HepG2 (cell line): Measurements from ENCODE around the gene VEPH1. TPM values are rescaled to one million over a fixed set of nuclear protein-coding genes. Genes with fewer than 3 reads are reported as not detected.

Experiments
- ATAC-seq: fragments of 200-7000 bp; cut with Tn5 transposase; 3 replicates; pipeline ENCODE4 v1.9.1; 2020; ENCODE audit warnings: mild to moderate bottlenecking, moderate library complexity
- BruUV-seq: library from RNA; stranded (reverse); fragments of 400-500 nt; replicated peaks from 2 replicates; lab custom pipeline; 2021; lab: Mats Ljungman, UMichigan
- CTCF ChIA-PET: fragments of 300-600 bp; formaldehyde crosslinking; extraction: SDS; loops from one replicate; lab custom pipeline; 2021; ENCODE audit warnings: low total read pairs, inconsistent platforms, low intra/inter-chr PET ratio; lab: Yijun Ruan, JAX
- POLR2A ChIA-PET: fragments of 350-600 bp; sonication (Branson Sonifier 250); formaldehyde crosslinking; loops from one replicate; lab custom pipeline; 2020; ENCODE audit warnings: antibody characterized with exemption, inconsistent platforms; lab: Yijun Ruan, JAX
- DNase-seq: peaks from one replicate; pipeline ENCODE4 v3.0.0-alpha.2; 2015; ENCODE audit warnings: low spot score
- FAIRE-seq: peaks from 3 replicates; lab custom pipeline; 2011; peaks lifted over from hg19 to GRCh38; lab: Jason Lieb, UNC
- H2AFZ ChIP-seq: one replicate; pipeline ENCODE4 v1.6.1; 2011; ENCODE audit warnings: low read length, inconsistent platforms
- H3K27ac ChIP-seq: fragments of 300-600 bp; 3 replicates; pipeline ENCODE4 v1.8.0; 2011; ENCODE audit warnings: mixed run types, mild to moderate bottlenecking, mixed read lengths, low read length, inconsistent platforms; ENCODE audit not compliant: insufficient read depth; ENCODE audit errors: extremely low read length
- H3K27me3 ChIP-seq, 2 experiments: fragments of 200-600 bp in 1 of 2; 2 replicates in 1 of 2; 3 replicates in 1 of 2; pipeline versions ENCODE4 v1.6.0 to v1.8.0; 2011; ENCODE audit warnings: low read length in 2 of 2, mild to moderate bottlenecking in 2 of 2, moderate library complexity in 2 of 2, inconsistent platforms in 1 of 2; ENCODE audit not compliant: insufficient read depth in 2 of 2, control insufficient read depth in 1 of 2
- H3K36me3 ChIP-seq, 2 experiments: fragments of 200-600 bp in 1 of 2; replicated peaks in 1 of 2; 2 replicates in 1 of 2; 3 replicates in 1 of 2; pipeline versions ENCODE4 v1.5.1 to v1.8.0; 2011; ENCODE audit warnings: low read length in 2 of 2, inconsistent platforms in 1 of 2; ENCODE audit not compliant: insufficient read depth in 2 of 2, control insufficient read depth in 1 of 2
- H3K4me1 ChIP-seq: 2 replicates; pipeline ENCODE4 v1.5.1; 2012; ENCODE audit warnings: low read length, inconsistent platforms; ENCODE audit not compliant: insufficient read depth
- H3K4me2 ChIP-seq: 2 replicates; pipeline ENCODE4 v1.6.0; 2011; ENCODE audit warnings: low read depth, low read length, inconsistent platforms
- H3K4me3 ChIP-seq, 3 experiments: fragments of 200-600 bp in 1 of 3; sonication (generic), shearing (Covaris generic) in 1 of 3; replicated peaks in 1 of 3; 2 replicates each; pipeline ENCODE4 v1.5.1; 2011 to 2016; ENCODE audit warnings: low read length in 3 of 3, inconsistent platforms in 2 of 3, low read depth in 2 of 3, mild to moderate bottlenecking in 2 of 3, control low read depth in 1 of 3, mixed read lengths in 1 of 3; ENCODE audit not compliant: insufficient read depth in 1 of 3
- H3K79me2 ChIP-seq: one replicate; pipeline ENCODE4 v1.6.1; 2011; ENCODE audit warnings: low read length, inconsistent platforms; ENCODE audit not compliant: insufficient read depth
- H3K9ac ChIP-seq: 2 replicates; pipeline ENCODE4 v1.6.0; 2011; ENCODE audit warnings: mild to moderate bottlenecking, low read depth, low read length, inconsistent platforms; ENCODE audit not compliant: insufficient read depth
- H3K9me3 ChIP-seq: 2 replicates; pipeline ENCODE4 v1.5.1; 2012; ENCODE audit warnings: mild to moderate bottlenecking, low read length
- H4K20me1 ChIP-seq: 2 replicates; pipeline ENCODE4 v1.6.0; 2011; ENCODE audit warnings: inconsistent platforms, mild to moderate bottlenecking, low read length, moderate library complexity; ENCODE audit not compliant: insufficient read depth
- CHD2 ChIP-seq: IDR thresholded peaks from 2 replicates; pipeline ENCODE4 v1.6.1; 2011; ENCODE audit warnings: low read depth, low read length, improper control_type of control experiment
- DPF2 ChIP-seq: sonication (generic); formaldehyde crosslinking; IDR thresholded peaks from 2 replicates; pipeline ENCODE4 v1.4.0; 2020; ENCODE audit warnings: mild to moderate bottlenecking, low read depth, missing genetic modification reagents, borderline replicate concordance
- FLYWCH1 ChIP-seq: sonication (generic); formaldehyde crosslinking; IDR thresholded peaks from 2 replicates; pipeline ENCODE4 v1.8.1; 2023; ENCODE audit warnings: mild to moderate bottlenecking, missing genetic modification reagents
- FOXK2 ChIP-seq: fragments of 450-650 bp; IDR thresholded peaks from 2 replicates; pipeline ENCODE4 v1.6.1; 2016
- GABPA ChIP-seq, 2 experiments: IDR thresholded peaks; 2 replicates each; pipeline ENCODE4 v1.6.1; 2011 to 2016; ENCODE audit warnings: low read depth in 2 of 2, low read length in 1 of 2, missing biosample characterization in 1 of 2, missing genetic modification characterization in 1 of 2
- MAF1 ChIP-seq: sonication (generic); formaldehyde crosslinking; IDR thresholded peaks from 2 replicates; pipeline ENCODE4 v1.5.0; 2020; ENCODE audit warnings: missing genetic modification reagents, borderline replicate concordance
- NFKBIZ ChIP-seq: IDR thresholded peaks from 2 replicates; pipeline ENCODE4 v1.6.1; 2018; ENCODE audit warnings: missing genetic modification reagents, missing compliant biosample characterization
- PLRG1 ChIP-seq: fragments of 450-650 bp; conservative IDR thresholded peaks from 2 replicates; pipeline ENCODE4 v1.6.1; 2016
- RAD21 ChIP-seq: fragments of 450-650 bp; formaldehyde crosslinking; IDR thresholded peaks from 2 replicates; pipeline ENCODE4 v1.5.0; 2020; ENCODE audit warnings: mild to moderate bottlenecking
- RELA ChIP-seq: sonication (generic); formaldehyde crosslinking; IDR thresholded peaks from 2 replicates; pipeline ENCODE4 v1.4.0; 2020; ENCODE audit warnings: missing genetic modification reagents
- ZNF207 ChIP-seq: fragments of 450-650 bp; IDR thresholded peaks from 2 replicates; pipeline ENCODE4 v1.6.1; 2016; ENCODE audit warnings: antibody characterized with exemption, borderline replicate concordance
- ZNF343 ChIP-seq: sonication (generic); formaldehyde crosslinking; IDR thresholded peaks from 2 replicates; pipeline ENCODE4 v1.4.0; 2020; ENCODE audit warnings: mild to moderate bottlenecking, missing genetic modification reagents
- ZNF597 ChIP-seq: sonication (generic); formaldehyde crosslinking; IDR thresholded peaks from 2 replicates; pipeline ENCODE4 v1.5.0; 2020; ENCODE audit warnings: missing genetic modification reagents
- WGBS: methylation state at CpG from one replicate; pipeline ENCODE4 v1.1.6; 2017; ENCODE audit warnings: low lambda C conversion rate; 5-methylcytosine and 5-hydroxymethylcytosine counted together
- in situ Hi-C: cut with HindIII; loops from 2 replicates; pipeline ENCODE4 v1.10.0; 2017; ENCODE audit warnings: low pct_unique_long_range_greater_than_20kb; ENCODE audit not compliant: extremely low pct_ligation_motif_present
- intact Hi-C: fragments of 100-400 bp; cut with micrococcal nuclease; formaldehyde crosslinking; loops from one replicate; pipeline ENCODE4 v1.10.0; 2022; ENCODE audit not compliant: unreplicated experiment
- polyA plus RNA-seq, 8 experiments: library from polyadenylated mRNA; depleted of rRNA in 3 of 8; stranded (reverse) in 7 of 8; unstranded in 1 of 8; fragments of >200 nt; fragmentation: Illumina TruSeq in 4 of 8; extraction: Trizol in 4 of 8; gene quantifications; 2 replicates each; pipeline versions ENCODE4 v1.2.1 to v1.2.3, GENCODE V29; 2011 to 2016; ENCODE audit warnings: low read depth in 4 of 8, missing spikeins in 1 of 8, mixed read lengths in 1 of 8; ENCODE audit not compliant: insufficient read depth in 1 of 8
- total RNA-seq, 5 experiments: library from RNA; depleted of rRNA; stranded (reverse); fragments of >200 nt; fragmentation: Illumina TruSeq; extraction: Trizol; gene quantifications; 2 replicates each; pipeline ENCODE4 v1.2.3, GENCODE V29; 2016; ENCODE audit warnings: low read depth in 1 of 5
- TF ChIP-seq, protein P1 (sequence below): sonication (generic); formaldehyde crosslinking; IDR thresholded peaks from 2 replicates; pipeline ENCODE4 v1.5.1; 2020; ENCODE audit warnings: mild to moderate bottlenecking, missing genetic modification reagents
- TF ChIP-seq, protein P2 (sequence below): sonication (generic); formaldehyde crosslinking; IDR thresholded peaks from 2 replicates; pipeline ENCODE4 v1.8.0; 2022; ENCODE audit warnings: mild to moderate bottlenecking, missing genetic modification reagents, moderate library complexity
- TF ChIP-seq, protein P3 (sequence below): sonication (generic); formaldehyde crosslinking; IDR thresholded peaks from 2 replicates; pipeline ENCODE4 v1.9.0; 2021; ENCODE audit warnings: missing genetic modification reagents, borderline replicate concordance

The VEPH1 gene
- total and polyA plus RNA-seq, 2 of the 13 experiments (the other 11 are each of a cell fraction or from before 2014, with no cell fraction given): not detected

GRCh38 chr3:157294953-157295352 lies 208.3 kb downstream of the VEPH1 start (continued):
- TF ChIP-seq, protein P1, sequence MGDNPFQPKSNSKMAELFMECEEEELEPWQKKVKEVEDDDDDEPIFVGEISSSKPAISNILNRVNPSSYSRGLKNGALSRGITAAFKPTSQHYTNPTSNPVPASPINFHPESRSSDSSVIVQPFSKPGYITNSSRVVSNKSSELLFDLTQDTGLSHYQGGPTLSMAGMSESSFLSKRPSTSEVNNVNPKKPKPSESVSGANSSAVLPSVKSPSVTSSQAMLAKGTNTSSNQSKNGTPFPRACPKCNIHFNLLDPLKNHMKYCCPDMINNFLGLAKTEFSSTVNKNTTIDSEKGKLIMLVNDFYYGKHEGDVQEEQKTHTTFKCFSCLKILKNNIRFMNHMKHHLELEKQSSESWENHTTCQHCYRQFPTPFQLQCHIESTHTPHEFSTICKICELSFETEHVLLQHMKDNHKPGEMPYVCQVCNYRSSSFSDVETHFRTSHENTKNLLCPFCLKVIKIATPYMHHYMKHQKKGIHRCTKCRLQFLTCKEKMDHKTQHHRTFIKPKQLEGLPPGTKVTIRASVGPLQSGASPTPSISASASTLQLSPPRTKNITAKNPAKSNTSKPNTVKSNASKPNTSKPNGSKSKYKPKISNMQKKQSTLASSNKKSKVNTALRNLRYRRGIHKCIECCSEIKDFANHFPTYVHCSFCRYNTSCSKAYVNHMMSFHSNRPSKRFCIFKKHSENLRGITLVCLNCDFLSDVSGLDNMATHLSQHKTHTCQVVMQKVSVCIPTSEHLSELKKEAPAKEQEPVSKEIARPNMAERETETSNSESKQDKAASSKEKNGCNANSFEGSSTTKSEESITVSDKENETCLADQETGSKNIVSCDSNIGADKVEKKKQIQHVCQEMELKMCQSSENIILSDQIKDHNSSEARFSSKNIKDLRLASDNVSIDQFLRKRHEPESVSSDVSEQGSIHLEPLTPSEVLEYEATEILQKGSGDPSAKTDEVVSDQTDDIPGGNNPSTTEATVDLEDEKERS (CRISPR knock-in tag): no peak

DNA sequence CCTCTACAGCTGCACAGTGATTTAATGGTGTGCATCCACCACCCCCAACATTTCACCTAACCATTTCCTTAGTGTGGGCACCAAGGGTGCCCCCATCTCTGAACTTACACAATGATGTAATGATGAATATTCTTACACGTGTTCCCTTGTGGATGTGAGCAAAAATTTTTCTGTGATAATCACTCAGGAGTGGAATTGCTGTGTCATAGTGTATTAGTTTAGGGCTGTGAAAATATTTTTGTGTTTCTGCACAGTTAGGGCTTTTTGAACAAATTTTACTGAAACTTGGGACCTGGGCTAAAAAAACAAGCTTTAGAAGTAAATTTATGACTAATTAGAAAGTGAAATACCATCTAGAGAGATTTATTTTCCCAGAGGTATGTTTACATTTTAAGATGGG lies 208.7 kb downstream of the VEPH1 start:
- Histone ChIP-seq H4K20me1 (no peaks in the 10 kb centered on the region), H3K27ac (no peak overlapping the region), H3K36me3 (no peaks in the 10 kb centered on the region), H3K9me3 (no peaks in the 10 kb centered on the region), H3K27me3 (no peaks in the 10 kb centered on the region), H3K9ac (no peak overlapping the region), H3K4me2 (no peak overlapping the region), H2AFZ (no peak overlapping the region), H3K79me2 (no peaks in the 10 kb centered on the region), H3K4me3 (no peak overlapping the region), H3K4me1 (no peaks in the 10 kb centered on the region)
- WGBS: 0% methylated on average over 1 of the region's 1 CpG
- ChIA-PET CTCF (no interaction called here), POLR2A (no interaction called here)
- TF ChIP-seq MAF1 (CRISPR knock-in tag) (no peak), FLYWCH1 (no peak), NFKBIZ (CRISPR knock-in tag) (no peak), ZNF343 (CRISPR knock-in tag) (no peak), CHD2 (no peak), ZNF207 (no peak), FOXK2 (no peak), GABPA (IDR thresholded peaks at IDR 0.05; ENCODE audit: low read depth, low read length) (no peak), GABPA (CRISPR knock-in tag; IDR thresholded peaks at IDR 0.05; ENCODE audit: low read depth) (no peak), ZNF597 (CRISPR knock-in tag) (no peak), PLRG1 (no peak), DPF2 (CRISPR knock-in tag) (no peak), RELA (CRISPR knock-in tag) (no peak), RAD21 (CRISPR knock-in tag) (no peak)
- TF ChIP-seq, protein P2, sequence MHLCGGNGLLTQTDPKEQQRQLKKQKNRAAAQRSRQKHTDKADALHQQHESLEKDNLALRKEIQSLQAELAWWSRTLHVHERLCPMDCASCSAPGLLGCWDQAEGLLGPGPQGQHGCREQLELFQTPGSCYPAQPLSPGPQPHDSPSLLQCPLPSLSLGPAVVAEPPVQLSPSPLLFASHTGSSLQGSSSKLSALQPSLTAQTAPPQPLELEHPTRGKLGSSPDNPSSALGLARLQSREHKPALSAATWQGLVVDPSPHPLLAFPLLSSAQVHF (CRISPR knock-in tag): no peak
- TF ChIP-seq, protein P3, sequence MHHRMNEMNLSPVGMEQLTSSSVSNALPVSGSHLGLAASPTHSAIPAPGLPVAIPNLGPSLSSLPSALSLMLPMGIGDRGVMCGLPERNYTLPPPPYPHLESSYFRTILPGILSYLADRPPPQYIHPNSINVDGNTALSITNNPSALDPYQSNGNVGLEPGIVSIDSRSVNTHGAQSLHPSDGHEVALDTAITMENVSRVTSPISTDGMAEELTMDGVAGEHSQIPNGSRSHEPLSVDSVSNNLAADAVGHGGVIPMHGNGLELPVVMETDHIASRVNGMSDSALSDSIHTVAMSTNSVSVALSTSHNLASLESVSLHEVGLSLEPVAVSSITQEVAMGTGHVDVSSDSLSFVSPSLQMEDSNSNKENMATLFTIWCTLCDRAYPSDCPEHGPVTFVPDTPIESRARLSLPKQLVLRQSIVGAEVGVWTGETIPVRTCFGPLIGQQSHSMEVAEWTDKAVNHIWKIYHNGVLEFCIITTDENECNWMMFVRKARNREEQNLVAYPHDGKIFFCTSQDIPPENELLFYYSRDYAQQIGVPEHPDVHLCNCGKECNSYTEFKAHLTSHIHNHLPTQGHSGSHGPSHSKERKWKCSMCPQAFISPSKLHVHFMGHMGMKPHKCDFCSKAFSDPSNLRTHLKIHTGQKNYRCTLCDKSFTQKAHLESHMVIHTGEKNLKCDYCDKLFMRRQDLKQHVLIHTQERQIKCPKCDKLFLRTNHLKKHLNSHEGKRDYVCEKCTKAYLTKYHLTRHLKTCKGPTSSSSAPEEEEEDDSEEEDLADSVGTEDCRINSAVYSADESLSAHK (CRISPR knock-in tag): no peak
- FAIRE-seq (no peak), ATAC-seq (no peak), DNase-seq (no peak)
- in situ Hi-C loops (no loop called here), intact Hi-C loops (loop anchor here (5.0 kb wide), 1 partner anchor 1812 kb away; no protein-coding TSS in a partner anchor)
- BruUV-seq: no TSS peak
